ENCODE measurements around the gene BCAS4.

- TF ChIP-seq, protein P1, sequence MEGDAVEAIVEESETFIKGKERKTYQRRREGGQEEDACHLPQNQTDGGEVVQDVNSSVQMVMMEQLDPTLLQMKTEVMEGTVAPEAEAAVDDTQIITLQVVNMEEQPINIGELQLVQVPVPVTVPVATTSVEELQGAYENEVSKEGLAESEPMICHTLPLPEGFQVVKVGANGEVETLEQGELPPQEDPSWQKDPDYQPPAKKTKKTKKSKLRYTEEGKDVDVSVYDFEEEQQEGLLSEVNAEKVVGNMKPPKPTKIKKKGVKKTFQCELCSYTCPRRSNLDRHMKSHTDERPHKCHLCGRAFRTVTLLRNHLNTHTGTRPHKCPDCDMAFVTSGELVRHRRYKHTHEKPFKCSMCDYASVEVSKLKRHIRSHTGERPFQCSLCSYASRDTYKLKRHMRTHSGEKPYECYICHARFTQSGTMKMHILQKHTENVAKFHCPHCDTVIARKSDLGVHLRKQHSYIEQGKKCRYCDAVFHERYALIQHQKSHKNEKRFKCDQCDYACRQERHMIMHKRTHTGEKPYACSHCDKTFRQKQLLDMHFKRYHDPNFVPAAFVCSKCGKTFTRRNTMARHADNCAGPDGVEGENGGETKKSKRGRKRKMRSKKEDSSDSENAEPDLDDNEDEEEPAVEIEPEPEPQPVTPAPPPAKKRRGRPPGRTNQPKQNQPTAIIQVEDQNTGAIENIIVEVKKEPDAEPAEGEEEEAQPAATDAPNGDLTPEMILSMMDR (IDR thresholded peaks at IDR 0.05; ENCODE audit: low read length): no peak
- no peak for TF ChIP-seq EZH2 (IDR thresholded peaks at IDR 0.05; ENCODE audit: borderline replicate concordance, low read length)
These were observed 10.4 kb upstream of the BCAS4 start for GRCh38 chr20:50784464-50784863.
